Erythroblast (primary cell): ENCODE measurements around the gene EPB41L4B.

Source experiments
- GATA1 ChIP-seq: IDR thresholded peaks from 2 replicates; pipeline ENCODE4 v1.6.1; 2011; ENCODE audit warnings: low read depth, mild to moderate bottlenecking, control low read depth, low read length, moderate library complexity
- POLR2A ChIP-seq: IDR thresholded peaks from 2 replicates; pipeline ENCODE4 v1.6.1; 2011; ENCODE audit warnings: mild to moderate bottlenecking, low read length

DNA sequence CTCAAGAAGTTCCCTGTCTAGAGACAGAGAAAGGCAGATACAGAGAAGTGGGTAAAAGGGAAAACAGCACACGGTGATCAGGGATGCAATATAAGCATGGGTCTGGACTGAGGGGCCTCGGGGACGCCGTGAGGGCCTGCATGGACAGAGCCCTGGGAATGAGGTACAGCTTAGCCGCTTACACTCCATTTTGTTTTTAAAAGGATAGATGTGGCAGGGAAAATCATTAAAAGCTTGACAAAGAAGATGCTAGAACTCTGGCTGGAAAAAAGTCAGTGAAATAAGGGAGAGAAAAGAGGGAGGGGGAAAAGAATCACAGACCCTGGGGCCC, 69.1 kb downstream of the EPB41L4B start:
- TF ChIP-seq POLR2A (no peak), GATA1 (no peak)
